Measurements from ENCODE around the gene SYCE3. TPM values are rescaled to one million over a fixed set of nuclear protein-coding genes. Genes with fewer than 3 reads are reported as not detected.

The SYCE3 gene
- total RNA-seq, 2 experiments from 2014 or later: not detected

DNA sequence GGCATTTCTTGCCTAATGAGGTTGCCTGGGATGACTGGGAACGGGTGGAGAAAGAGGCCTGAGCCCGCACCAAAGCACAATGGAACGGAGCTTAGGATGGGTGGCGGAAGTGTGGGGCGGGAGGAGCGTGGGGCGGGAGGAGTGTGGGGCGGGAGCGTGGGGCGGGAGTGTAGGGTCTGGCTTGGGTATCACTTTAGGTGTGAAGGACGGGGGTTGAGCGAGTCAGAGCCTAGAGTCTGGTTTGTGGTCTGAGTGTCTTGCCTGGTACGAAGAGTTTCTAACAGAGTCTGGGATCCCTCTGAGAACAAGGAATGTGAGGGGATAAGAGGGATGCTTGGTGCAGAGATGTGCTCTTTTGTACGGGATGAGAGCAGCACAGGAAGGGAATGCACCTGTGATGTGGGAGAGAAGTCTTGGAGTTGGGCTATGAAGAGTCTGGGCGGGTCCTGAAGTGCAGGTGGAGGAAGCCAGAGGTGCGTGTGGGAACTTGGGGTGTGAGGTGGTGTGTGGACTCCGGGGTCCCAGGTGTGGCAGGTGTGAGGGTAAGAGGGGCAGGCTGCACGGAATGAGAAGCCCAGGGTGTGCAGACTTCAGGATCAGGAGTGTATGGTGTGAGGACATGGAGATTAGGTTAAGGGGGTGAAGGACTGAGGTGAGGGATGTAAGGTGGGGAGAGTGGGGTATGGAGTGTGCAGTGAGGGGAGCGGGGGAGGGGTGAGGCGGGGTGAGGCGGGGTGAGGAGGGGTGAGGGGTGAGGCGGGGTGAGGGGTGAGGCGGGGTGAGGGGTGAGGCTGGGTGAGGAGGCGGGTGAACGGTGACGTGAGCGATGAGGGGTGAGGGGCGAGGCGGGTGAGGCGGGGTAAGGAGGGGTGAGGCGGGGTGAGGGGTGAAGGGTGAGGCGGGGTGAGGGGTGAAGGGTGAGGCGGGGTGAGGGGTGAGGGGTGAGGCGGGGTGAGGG is 1.0 kb downstream of the SYCE3 start:
- Mint-ChIP-seq H3K4me1 (ENCODE audit: low read depth) (peaks cover 19% of the 10 kb centered on the region), H3K36me3 (ENCODE audit: low read depth) (no peaks in the 10 kb centered on the region), H3K27me3 (ENCODE audit: low read depth) (peaks cover 16% of the 10 kb centered on the region), H3K27ac (peak overlapping the region; percentile 84), H3K9me3 (ENCODE audit: insufficient read depth) (no peaks in the 10 kb centered on the region), H3K4me3 (peak overlapping the region; percentile 53)
- POLR2A ChIA-PET: interaction anchor here (1.2 to 2.2 kb wide), 3 partner anchors 13 to 36 kb away, joined by 3 to 11 read pairs (median 10); partner anchors contain the start of gene SCO2
- CTCF ChIA-PET: interaction anchor here (2.8 kb wide), 1 partner anchor 35 kb away, joined by 11 read pairs; the partner anchor contains the start of gene SCO2
- ATAC-seq (no peak), DNase-seq (no peak)

DNA sequence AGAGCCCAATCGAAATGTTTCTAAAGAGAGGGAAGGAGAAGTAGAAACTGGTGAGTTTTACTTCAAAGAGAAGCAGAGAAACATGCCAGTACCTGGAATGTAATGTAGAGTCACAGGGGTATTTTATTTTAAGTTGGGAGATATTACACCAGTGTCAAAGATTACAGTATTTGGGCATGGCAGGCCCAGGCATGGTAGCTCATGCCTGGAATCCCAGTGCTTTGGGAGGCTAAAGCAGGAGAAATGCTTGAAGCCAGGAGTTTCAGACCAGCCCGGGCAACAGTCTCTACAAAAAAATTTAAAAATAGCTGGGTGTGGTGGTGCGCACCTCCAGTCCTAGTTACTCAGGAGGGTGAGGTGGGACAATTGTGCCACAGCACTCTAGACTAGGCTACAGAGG is 2.7 kb downstream of the SYCE3 start:
- Mint-ChIP-seq H3K36me3 (ENCODE audit: low read depth) (no peaks in the 10 kb centered on the region), H3K4me3 (no peak overlapping the region)

GRCh38 chr22:50556703-50557102 is 6.0 kb downstream of the SYCE3 start:
- ATAC-seq: no peak
- no peak for DNase-seq
- Mint-ChIP-seq H3K4me3 (no peak overlapping the region), H3K9me3 (ENCODE audit: insufficient read depth) (no peaks in the 10 kb centered on the region), H3K4me1 (ENCODE audit: low read depth) (peaks cover 6% of the 10 kb centered on the region), H3K27me3 (ENCODE audit: low read depth) (peaks cover 19% of the 10 kb centered on the region), H3K36me3 (ENCODE audit: low read depth) (no peaks in the 10 kb centered on the region), H3K27ac (no peak overlapping the region)
- POLR2A ChIA-PET: interaction anchor here (1.2 to 1.5 kb wide), 3 partner anchors 11 to 31 kb away, joined by 3 to 7 read pairs (median 3); partner anchors contain the start of genes KLHDC7B and SCO2
- CTCF ChIA-PET: interaction anchor here (1.1 to 1.8 kb wide), 3 partner anchors 11 to 35 kb away, joined by 3 to 6 read pairs (median 4); partner anchors contain the start of gene KLHDC7B

More for the DNA sequence above, 2.7 kb downstream of the SYCE3 start:
- Mint-ChIP-seq H3K27me3 (ENCODE audit: low read depth) (peaks cover 25% of the 10 kb centered on the region), H3K27ac (no peak overlapping the region), H3K4me1 (ENCODE audit: low read depth) (peaks cover 19% of the 10 kb centered on the region), H3K9me3 (ENCODE audit: insufficient read depth) (no peaks in the 10 kb centered on the region)
- ChIA-PET CTCF (interaction anchor here (1.0 to 2.8 kb wide), 2 partner anchors 13 to 34 kb away, joined by 5 to 11 read pairs; partner anchors contain the start of gene SCO2), POLR2A (interaction anchor here (1.1 to 2.2 kb wide), 4 partner anchors 11 to 34 kb away, joined by 3 to 11 read pairs (median 6); partner anchors contain the start of gene SCO2)
- DNase-seq (no peak), ATAC-seq (no peak)

DNA sequence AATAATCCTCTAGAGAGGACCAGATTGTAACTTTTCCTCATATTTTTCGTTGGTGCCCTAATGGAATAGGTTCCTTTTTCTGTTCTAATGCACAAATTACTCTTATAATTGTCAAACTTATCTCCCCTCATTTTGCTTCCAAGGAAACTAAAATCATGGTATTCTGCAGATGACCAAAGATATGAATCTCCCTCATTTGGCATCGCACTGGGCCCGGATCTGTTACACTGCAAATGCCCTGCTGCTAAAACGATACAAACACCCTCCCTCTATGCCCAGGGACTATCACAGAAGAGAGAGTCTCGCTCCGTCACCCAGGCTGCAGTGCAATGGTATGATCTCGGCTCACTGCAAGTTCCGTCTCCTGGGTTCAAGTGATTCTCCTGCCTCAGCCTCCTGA is 9.4 kb downstream of the SYCE3 start:
- ChIA-PET CTCF (interaction anchor here (1.1 to 2.6 kb wide), 3 partner anchors 10 to 67 kb away, joined by 3 to 15 read pairs (median 3); partner anchors contain the start of genes SCO2 and SYCE3), POLR2A (interaction anchor here (6.5 kb wide), 1 partner anchor 14 kb away, joined by 120 read pairs; no protein-coding TSS in a partner anchor)
- Mint-ChIP-seq H3K27me3 (ENCODE audit: low read depth) (peaks cover 9% of the 10 kb centered on the region), H3K4me1 (ENCODE audit: low read depth) (peaks cover 11% of the 10 kb centered on the region), H3K36me3 (ENCODE audit: low read depth) (peaks cover 6% of the 10 kb centered on the region), H3K27ac (no peak overlapping the region), H3K4me3 (no peak overlapping the region), H3K9me3 (ENCODE audit: insufficient read depth) (no peaks in the 10 kb centered on the region)
- DNase-seq (no peak), ATAC-seq (no peak)

GRCh38 chr22:50551160-50551752 is 11.5 kb downstream of the SYCE3 start:
- Mint-ChIP-seq H3K4me3 (no peak overlapping the region), H3K27me3 (ENCODE audit: low read depth) (peaks cover 7% of the 10 kb centered on the region), H3K36me3 (ENCODE audit: low read depth) (peaks cover 6% of the 10 kb centered on the region), H3K4me1 (ENCODE audit: low read depth) (peaks cover 18% of the 10 kb centered on the region), H3K9me3 (ENCODE audit: insufficient read depth) (no peaks in the 10 kb centered on the region), H3K27ac (no peak overlapping the region)
- no peak for DNase-seq
- ChIA-PET POLR2A (interaction anchor here (0.9 to 8.4 kb wide), 6 partner anchors 12 to 70 kb away, joined by 3 to 142 read pairs (median 54); partner anchors contain the start of genes CHKB, SCO2 and TYMP), CTCF (interaction anchor here (1.4 to 5.1 kb wide), 4 partner anchors 12 to 69 kb away, joined by 4 to 38 read pairs (median 12); partner anchors contain the start of genes SCO2 and SYCE3)
- no peak for ATAC-seq

- Mint-ChIP-seq H3K36me3 (ENCODE audit: low read depth) (peaks cover 6% of the 10 kb centered on the region), H3K27ac (peak overlapping the region; percentile 83), H3K4me1 (ENCODE audit: low read depth) (peaks cover 26% of the 10 kb centered on the region), H3K9me3 (ENCODE audit: insufficient read depth) (no peaks in the 10 kb centered on the region), H3K27me3 (ENCODE audit: low read depth) (peaks cover 2% of the 10 kb centered on the region), H3K4me3 (peak overlapping the region; percentile 74)
- DNase-seq: no peak
- ChIA-PET CTCF (interaction anchor here (1.4 to 5.1 kb wide), 4 partner anchors 11 to 70 kb away, joined by 4 to 38 read pairs (median 12); partner anchors contain the start of genes SCO2 and SYCE3), POLR2A (interaction anchor here (0.9 to 8.4 kb wide), 6 partner anchors 11 to 71 kb away, joined by 3 to 142 read pairs (median 54); partner anchors contain the start of genes CHKB, SCO2 and TYMP)
- ATAC-seq: no peak
Observed at GRCh38 chr22:50550395-50550794, 12.3 kb downstream of the SYCE3 start.

- peak; percentile 8 for ATAC-seq
- Mint-ChIP-seq H3K36me3 (ENCODE audit: low read depth) (peaks cover 6% of the 10 kb centered on the region), H3K4me1 (ENCODE audit: low read depth) (peaks cover 39% of the 10 kb centered on the region), H3K4me3 (peak overlapping the region; percentile 77), H3K9me3 (ENCODE audit: insufficient read depth) (no peaks in the 10 kb centered on the region), H3K27me3 (ENCODE audit: low read depth) (no peaks in the 10 kb centered on the region), H3K27ac (peak overlapping the region; percentile 86)
- DNase-seq: no peak
- POLR2A ChIA-PET: interaction anchor here (1.0 to 8.4 kb wide), 12 partner anchors 9 to 72 kb away, joined by 3 to 142 read pairs (median 10); partner anchors contain the start of genes CHKB, SCO2, SYCE3 and TYMP
- CTCF ChIA-PET: interaction anchor here (0.9 to 5.5 kb wide), 7 partner anchors 9 to 71 kb away, joined by 3 to 57 read pairs (median 20); partner anchors contain the start of genes CHKB, SCO2 and SYCE3
Observed at GRCh38 chr22:50548921-50549790, 13.6 kb downstream of the SYCE3 start.

- ATAC-seq (peak; percentile 37), DNase-seq (peak; percentile 74)
- Mint-ChIP-seq H3K9me3 (ENCODE audit: insufficient read depth) (no peaks in the 10 kb centered on the region), H3K4me1 (ENCODE audit: low read depth) (peaks cover 39% of the 10 kb centered on the region), H3K27ac (peak overlapping the region; percentile 89), H3K4me3 (peak overlapping the region; percentile 68), H3K27me3 (ENCODE audit: low read depth) (no peaks in the 10 kb centered on the region), H3K36me3 (ENCODE audit: low read depth) (peaks cover 6% of the 10 kb centered on the region)
- ChIA-PET CTCF (interaction anchor here (0.6 to 5.5 kb wide), 11 partner anchors 9 to 75 kb away, joined by 3 to 57 read pairs (median 5); partner anchors contain the start of genes CHKB, LMF2, NCAPH2 and SCO2), POLR2A (interaction anchor here (0.6 to 8.4 kb wide), 15 partner anchors 9 to 78 kb away, joined by 3 to 142 read pairs (median 9); partner anchors contain the start of genes CHKB, CPT1B, LMF2 and NCAPH2)
Observed at GRCh38 chr22:50548040-50548920, 14.4 kb downstream of the SYCE3 start.

DNA sequence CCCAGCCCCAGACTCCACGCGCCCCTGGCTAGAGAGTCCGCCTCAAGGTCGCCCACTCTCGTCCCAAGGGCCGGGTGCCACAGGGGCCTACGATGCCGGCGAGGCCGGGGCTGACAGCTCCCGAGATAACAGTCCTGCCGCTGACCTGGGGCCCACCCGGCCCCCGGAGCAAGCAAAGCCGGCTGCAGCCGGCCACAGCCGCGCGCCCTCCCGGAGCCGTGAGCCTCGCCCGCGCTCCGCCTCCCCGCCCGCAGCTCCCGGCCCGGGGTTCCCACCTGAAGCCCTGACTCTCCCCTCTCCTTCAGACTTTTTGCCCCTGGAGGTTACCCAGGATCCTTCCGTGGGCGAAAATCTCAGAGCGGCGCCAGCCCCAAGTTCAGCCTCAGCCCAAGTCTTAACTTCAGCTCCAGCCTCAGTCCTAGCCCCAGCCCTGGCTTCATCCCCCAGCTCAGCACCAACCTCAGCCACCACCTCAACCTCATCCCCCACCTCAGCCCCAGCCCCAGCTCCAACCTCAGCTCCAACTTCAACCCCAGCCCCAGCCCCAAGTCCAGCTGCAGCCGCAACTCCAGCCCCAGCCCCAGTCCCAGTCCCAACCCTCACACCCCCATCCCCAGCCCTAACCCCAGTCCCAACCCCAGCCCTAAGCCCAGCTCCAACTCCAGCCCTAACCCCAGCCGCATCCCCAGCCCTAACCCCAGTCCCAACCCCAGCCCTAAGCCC is 15.3 kb downstream of the SYCE3 start:
- Mint-ChIP-seq H3K4me3 (peak overlapping the region; percentile 65), H3K36me3 (ENCODE audit: low read depth) (peaks cover 8% of the 10 kb centered on the region), H3K27me3 (ENCODE audit: low read depth) (no peaks in the 10 kb centered on the region), H3K9me3 (ENCODE audit: insufficient read depth) (no peaks in the 10 kb centered on the region), H3K4me1 (ENCODE audit: low read depth) (peaks cover 42% of the 10 kb centered on the region), H3K27ac (peak overlapping the region; percentile 84)
- ChIA-PET POLR2A (interaction anchor here (0.9 to 8.4 kb wide), 11 partner anchors 8 to 77 kb away, joined by 3 to 142 read pairs (median 11); partner anchors contain the start of genes CHKB, CPT1B, LMF2 and NCAPH2), CTCF (interaction anchor here (1.1 to 5.5 kb wide), 7 partner anchors 8 to 74 kb away, joined by 3 to 57 read pairs (median 20); partner anchors contain the start of genes SCO2, SYCE3 and TYMP)
- DNase-seq (no peak), ATAC-seq (no peak)

All from activated CD8-positive, alpha-beta T cell treated with anti-CD3 and anti-CD28 coated beads, Interleukin-2, amount 10 ng/mL, durations not matched to agents 7 days and 5 days (primary cell).